ENCODE data around the gene DUSP5. TPM values are rescaled to one million over a fixed set of nuclear protein-coding genes. Genes with fewer than 3 reads are reported as not detected.

DUSP5 gene
- polyA plus RNA-seq, 2 of the 4 experiments (the other 2 are of a cell fraction), result 48.8 to 171 TPM

- TF ChIP-seq MYC (IDR thresholded peaks at IDR 0.05; ENCODE audit: borderline replicate concordance, low read length) (no peak), MAZ (IDR thresholded peaks at IDR 0.05; ENCODE audit: borderline replicate concordance, low read depth, low read length) (no peak), EP300 (IDR thresholded peaks at IDR 0.05) (no peak), FOSB (CRISPR knock-in tag; IDR thresholded peaks at IDR 0.05) (0 out of 2 replicates have a peak, but pooled peaks have one; percentile 5), TFCP2L1 (CRISPR knock-in tag; IDR thresholded peaks at IDR 0.05) (no peak), KDM5A (IDR thresholded peaks at IDR 0.05) (no peak), CBX8 (IDR thresholded peaks at IDR 0.05) (no peak)
These were observed 24.8 kb downstream of the DUSP5 start (continued) for GRCh38 chr10:110522365-110522988.

- H3K4me1 ChIP-seq, result peaks cover 69% of the 10 kb centered on the region
- TF ChIP-seq ELK1 (IDR thresholded peaks at IDR 0.05; ENCODE audit: low read depth, low read length) (no peak), TP53 (CRISPR knock-in tag; IDR thresholded peaks at IDR 0.05) (no peak), MAFK (IDR thresholded peaks at IDR 0.05; ENCODE audit: partially characterized antibody) (no peak), CBX8 (IDR thresholded peaks at IDR 0.05) (no peak), MAX (IDR thresholded peaks at IDR 0.05) (no peak), BCL3 (IDR thresholded peaks at IDR 0.05) (no peak)
- ATAC-seq, result no peak
- no peak overlapping the region for H3K4me3 ChIP-seq
- CTCF ChIA-PET, result interaction anchor here (2.3 kb wide), 1 partner anchor 23 kb away, joined by 8 read pairs; no protein-coding TSS in a partner anchor
- no peak for DNase-seq (ENCODE audit: low read depth in 1 of 2, low spot score in 1 of 2)
- H3K27ac ChIP-seq, result peak overlapping the region in 1 of 2 experiments; percentile 77; a peak in 2 of 6 replicates
- H3K9me3 ChIP-seq, result no peaks in the 10 kb centered on the region
- WGBS (ENCODE audit: missing lambda C conversion rate), result 90% methylated on average over 3 of the region's 3 CpGs
- FAIRE-seq, result no peak
- POLR2A ChIA-PET, result no interaction called here
- peak overlapping the region; percentile 11; the same call in 1 of the 3 replicates for H3K4me2 ChIP-seq
These were observed 26.0 kb downstream of the DUSP5 start for GRCh38 chr10:110523736-110524135.

GRCh38 chr10:110524179-110524858 lies 26.6 kb downstream of the DUSP5 start:
- Histone ChIP-seq H3K9me3 (no peaks in the 10 kb centered on the region), H3K4me3 (no peak overlapping the region), H3K4me1 (peaks cover 75% of the 10 kb centered on the region), H3K4me2 (peak overlapping the region; percentile 11; the same call in 1 of the 3 replicates), H3K27ac (peak overlapping the region in 1 of 2 experiments; percentile 77; a peak in 3 of 6 replicates)
- 76% methylated on average over 3 of the region's 3 CpGs for WGBS (ENCODE audit: missing lambda C conversion rate)
- ChIA-PET POLR2A (no interaction called here), CTCF (interaction anchor here (2.3 kb wide), 1 partner anchor 22 kb away, joined by 8 read pairs; no protein-coding TSS in a partner anchor)
- TF ChIP-seq FOSB (CRISPR knock-in tag; IDR thresholded peaks at IDR 0.05) (peak; percentile 10; the same call in 1 of the 2 replicates), ZFP36 (IDR thresholded peaks at IDR 0.05; ENCODE audit: borderline replicate concordance, partially characterized antibody) (no peak), FOXS1 (CRISPR knock-in tag; IDR thresholded peaks at IDR 0.05) (no peak), HOXA7 (CRISPR knock-in tag; IDR thresholded peaks at IDR 0.05) (peak; percentile 29; the same call in 1 of the 2 replicates), TP53 (CRISPR knock-in tag; IDR thresholded peaks at IDR 0.05) (0 out of 2 replicates have a peak, but pooled peaks have one; percentile 10), REST (IDR thresholded peaks at IDR 0.05) (0 out of 2 replicates have a peak, but pooled peaks have one; percentile 4)
- ATAC-seq (peak in 1 of 2 experiments; percentile 1; a peak in 3 of 6 replicates), FAIRE-seq (no peak), DNase-seq (ENCODE audit: low read depth in 1 of 2, low spot score in 1 of 2) (no peak)

Measured in A549 (cell line).